DOHH2 (cell line): ENCODE results near the gene APLNR.

Experiments
- EZH2phosphoT487 ChIP-seq: fragments of 200-600 bp; sonication (generic); IDR thresholded peaks from 2 replicates; pipeline ENCODE4 v1.6.1; 2017; ENCODE audit warnings: borderline replicate concordance, mild to moderate bottlenecking, antibody characterized with exemption, low read length, moderate library complexity, mixed read lengths
- TF ChIP-seq, protein P1 (sequence below): fragments of 200-600 bp; sonication (generic); IDR thresholded peaks from one replicate; pipeline ENCODE4 v1.5.1; 2014; ENCODE audit warnings: antibody characterized with exemption, mild to moderate bottlenecking, low read depth, low read length; ENCODE audit not compliant: poor library complexity, severe bottlenecking

DNA sequence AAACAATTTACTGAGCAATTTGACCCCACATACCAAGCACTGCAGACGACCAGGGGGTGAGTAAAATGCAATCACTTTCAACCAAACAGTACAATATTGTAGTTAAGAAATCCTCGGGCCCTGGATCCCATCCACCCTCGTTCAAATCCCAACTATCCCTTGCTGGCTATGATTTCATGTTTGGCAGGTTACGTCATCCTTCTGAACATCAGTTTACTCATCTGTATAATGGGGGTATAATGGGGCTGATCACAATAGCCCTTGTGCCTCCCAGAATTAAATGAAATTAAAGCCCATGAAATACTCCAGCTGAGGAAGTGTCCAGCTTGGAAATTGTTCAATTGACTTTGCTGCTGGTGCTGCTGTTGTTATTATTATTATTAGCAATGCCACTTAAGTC, 20.6 kb downstream of the APLNR start:
- TF ChIP-seq, protein P1, sequence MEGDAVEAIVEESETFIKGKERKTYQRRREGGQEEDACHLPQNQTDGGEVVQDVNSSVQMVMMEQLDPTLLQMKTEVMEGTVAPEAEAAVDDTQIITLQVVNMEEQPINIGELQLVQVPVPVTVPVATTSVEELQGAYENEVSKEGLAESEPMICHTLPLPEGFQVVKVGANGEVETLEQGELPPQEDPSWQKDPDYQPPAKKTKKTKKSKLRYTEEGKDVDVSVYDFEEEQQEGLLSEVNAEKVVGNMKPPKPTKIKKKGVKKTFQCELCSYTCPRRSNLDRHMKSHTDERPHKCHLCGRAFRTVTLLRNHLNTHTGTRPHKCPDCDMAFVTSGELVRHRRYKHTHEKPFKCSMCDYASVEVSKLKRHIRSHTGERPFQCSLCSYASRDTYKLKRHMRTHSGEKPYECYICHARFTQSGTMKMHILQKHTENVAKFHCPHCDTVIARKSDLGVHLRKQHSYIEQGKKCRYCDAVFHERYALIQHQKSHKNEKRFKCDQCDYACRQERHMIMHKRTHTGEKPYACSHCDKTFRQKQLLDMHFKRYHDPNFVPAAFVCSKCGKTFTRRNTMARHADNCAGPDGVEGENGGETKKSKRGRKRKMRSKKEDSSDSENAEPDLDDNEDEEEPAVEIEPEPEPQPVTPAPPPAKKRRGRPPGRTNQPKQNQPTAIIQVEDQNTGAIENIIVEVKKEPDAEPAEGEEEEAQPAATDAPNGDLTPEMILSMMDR = no peak
- TF ChIP-seq EZH2phosphoT487 = no peak
